IMR-90 (cell line): ENCODE data around the gene ATG7. TPM values are rescaled to one million over a fixed set of nuclear protein-coding genes. Genes with fewer than 3 reads are reported as not detected.

Source experiments
- ATAC-seq: fragments of 200-7000 bp; cut with Tn5 transposase; 2 replicates; pipeline ENCODE4 v1.9.1; 2020; ENCODE audit warnings: low read depth, mild to moderate bottlenecking, moderate library complexity
- BruUV-seq: library from RNA; stranded (reverse); fragments of 400-500 nt; replicated peaks from 2 replicates; lab custom pipeline; 2021; lab: Mats Ljungman, UMichigan
- CTCF ChIA-PET: fragments of 300-600 bp; formaldehyde crosslinking; extraction: SDS; loops from one replicate; lab custom pipeline; 2021; ENCODE audit warnings: antibody characterized with exemption; lab: Yijun Ruan, JAX
- POLR2A ChIA-PET: fragments of 300-600 bp; sonication (Branson Sonifier 250); formaldehyde crosslinking; loops from one replicate; lab custom pipeline; 2022; ENCODE audit warnings: antibody characterized with exemption; ENCODE audit not compliant: unreplicated experiment; lab: Charles Lee
- DNase-seq: peaks from one replicate; pipeline ENCODE4 v3.0.0; 2013
- H2AFZ ChIP-seq: replicated peaks from 2 replicates; pipeline ENCODE3; 2013; ENCODE audit warnings: low read length, mild to moderate bottlenecking; ENCODE audit not compliant: poor library complexity
- H2AK5ac ChIP-seq: 2 replicates; pipeline ENCODE4 v1.6.1; 2013; ENCODE audit warnings: low read depth, low read length, inconsistent platforms
- H2AK9ac ChIP-seq: replicated peaks from 2 replicates; pipeline ENCODE3; 2013; ENCODE audit warnings: mild to moderate bottlenecking, low read depth, low read length, moderate library complexity; ENCODE audit not compliant: poor library complexity
- H2BK120ac ChIP-seq: 2 replicates; pipeline ENCODE4 v1.6.1; 2013; ENCODE audit warnings: low read depth, low read length, inconsistent platforms
- H2BK15ac ChIP-seq: 3 replicates; pipeline ENCODE4 v1.6.1; 2013; ENCODE audit warnings: low read depth, low read length, inconsistent platforms
- H2BK20ac ChIP-seq: 2 replicates; pipeline ENCODE4 v1.6.1; 2013; ENCODE audit warnings: low read depth, mild to moderate bottlenecking, inconsistent platforms, low read length, moderate library complexity
- H2BK5ac ChIP-seq: 2 replicates; pipeline ENCODE4 v1.6.1; 2013; ENCODE audit warnings: mild to moderate bottlenecking, low read depth, low read length, inconsistent platforms; ENCODE audit not compliant: poor library complexity, severe bottlenecking
- H3K14ac ChIP-seq: replicated peaks from 2 replicates; pipeline ENCODE4 v1.6.1; 2013; ENCODE audit warnings: low read depth, low read length, inconsistent platforms
- H3K18ac ChIP-seq: 2 replicates; pipeline ENCODE4 v1.6.1; 2013; ENCODE audit warnings: low read depth, low read length, control low read depth
- H3K23ac ChIP-seq: 2 replicates; pipeline ENCODE4 v1.6.1; 2013; ENCODE audit warnings: low read depth, low read length, inconsistent platforms
- H3K27ac ChIP-seq: 2 replicates; pipeline ENCODE4 v1.5.1; 2013; ENCODE audit warnings: mild to moderate bottlenecking, control low read depth, low read length; ENCODE audit not compliant: insufficient read depth
- H3K27me3 ChIP-seq: 2 replicates; pipeline ENCODE4 v1.6.1; 2013; ENCODE audit warnings: low read length; ENCODE audit not compliant: control insufficient read depth, insufficient read depth
- H3K36me3 ChIP-seq: 2 replicates; pipeline ENCODE4 v1.6.1; 2013; ENCODE audit warnings: low read length, mixed read lengths; ENCODE audit not compliant: control insufficient read depth, insufficient read depth
- H3K4ac ChIP-seq: 2 replicates; pipeline ENCODE4 v1.6.1; 2013; ENCODE audit warnings: low read depth, low read length, inconsistent platforms
- H3K4me1 ChIP-seq: 2 replicates; pipeline ENCODE4 v1.6.1; 2013; ENCODE audit warnings: low read length, mixed read lengths; ENCODE audit not compliant: control insufficient read depth, insufficient read depth
- H3K4me2 ChIP-seq: 2 replicates; pipeline ENCODE4 v1.6.1; 2013; ENCODE audit warnings: low read depth, mild to moderate bottlenecking, control low read depth, low read length, moderate library complexity
- H3K4me3 ChIP-seq: 2 replicates; pipeline ENCODE4 v1.5.1; 2013; ENCODE audit warnings: low read depth, mild to moderate bottlenecking, control low read depth, low read length, moderate library complexity; ENCODE audit not compliant: insufficient read depth
- H3K56ac ChIP-seq: 2 replicates; pipeline ENCODE4 v1.6.1; 2013; ENCODE audit warnings: low read length, inconsistent platforms; ENCODE audit not compliant: insufficient read depth; ENCODE audit errors: extremely low read depth
- H3K79me1 ChIP-seq, 2 experiments: 2 replicates each; pipeline ENCODE4 v1.6.1; 2013; ENCODE audit warnings: low read length in 2 of 2, inconsistent platforms in 1 of 2, low read depth in 1 of 2
- H3K9ac ChIP-seq: 2 replicates; pipeline ENCODE4 v1.6.1; 2013; ENCODE audit warnings: low read depth, low read length, control low read depth
- H3K9me1 ChIP-seq: 2 replicates; pipeline ENCODE4 v1.6.1; 2013; ENCODE audit warnings: low read length, inconsistent platforms; ENCODE audit not compliant: insufficient read depth
- H3K9me3 ChIP-seq: 2 replicates; pipeline ENCODE4 v1.6.1; 2013; ENCODE audit warnings: low read length; ENCODE audit not compliant: control insufficient read depth, insufficient read depth
- H4K20me1 ChIP-seq: 2 replicates; pipeline ENCODE4 v1.6.1; 2013; ENCODE audit warnings: low read length, inconsistent platforms; ENCODE audit not compliant: insufficient read depth
- H4K5ac ChIP-seq: 2 replicates; pipeline ENCODE4 v1.6.1; 2013; ENCODE audit warnings: mild to moderate bottlenecking, low read depth, low read length, control low read depth
- H4K8ac ChIP-seq, 2 experiments: 2 replicates each; pipeline ENCODE4 v1.6.1; 2013; ENCODE audit warnings: low read depth in 2 of 2, low read length in 2 of 2, control low read depth in 1 of 2, inconsistent platforms in 1 of 2
- H4K91ac ChIP-seq: 2 replicates; pipeline ENCODE4 v1.6.1; 2013; ENCODE audit warnings: low read depth, low read length, inconsistent platforms; ENCODE audit not compliant: insufficient read depth
- BHLHE40 ChIP-seq: fragments of 150-350 bp; IDR thresholded peaks from 2 replicates; pipeline ENCODE4 v1.6.1; 2016; ENCODE audit warnings: mild to moderate bottlenecking, low read depth, low read length
- CHD1 ChIP-seq: IDR thresholded peaks from 2 replicates; pipeline ENCODE4 v1.6.1; 2012; ENCODE audit warnings: low read depth, low read length, improper control_type of control experiment
- FOS ChIP-seq: fragments of 150-350 bp; IDR thresholded peaks from 2 replicates; pipeline ENCODE4 v1.6.1; 2016; ENCODE audit warnings: low read depth, low read length
- MAZ ChIP-seq: IDR thresholded peaks from 2 replicates; pipeline ENCODE4 v1.6.1; 2012; ENCODE audit warnings: low read depth, mild to moderate bottlenecking, low read length, improper control_type of control experiment, moderate library complexity, borderline replicate concordance
- RAD21 ChIP-seq: IDR thresholded peaks from 2 replicates; pipeline ENCODE4 v1.6.1; 2012; ENCODE audit warnings: low read length, improper control_type of control experiment
- RCOR1 ChIP-seq: IDR thresholded peaks from 2 replicates; pipeline ENCODE4 v1.6.1; 2012; ENCODE audit warnings: mild to moderate bottlenecking, low read length, improper control_type of control experiment; ENCODE audit not compliant: insufficient replicate concordance
- RFX5 ChIP-seq: IDR thresholded peaks from 2 replicates; pipeline ENCODE4 v1.8.0; 2012; ENCODE audit warnings: low read depth, mild to moderate bottlenecking, low read length, moderate library complexity
- SMC3 ChIP-seq: fragments of 150-350 bp; IDR thresholded peaks from 2 replicates; pipeline ENCODE4 v1.6.1; 2016; ENCODE audit warnings: low read depth, mild to moderate bottlenecking, antibody characterized with exemption, low read length, moderate library complexity
- WGBS, 2 experiments: methylation state at CpG; one replicate each; pipeline versions ENCODE4 v1.1.5 to v1.1.7; 2013; ENCODE audit warnings: missing lambda C conversion rate in 2 of 2; ENCODE audit not compliant: insufficient read length in 1 of 2; ENCODE audit errors: extremely low coverage in 2 of 2; 5-methylcytosine and 5-hydroxymethylcytosine counted together
- dilution Hi-C: fragments of 300-500 bp; cut with HindIII; formaldehyde crosslinking; loops from one replicate; pipeline ENCODE4 v1.14.3; 2018; ENCODE audit warnings: low sequenced_read_pairs; ENCODE audit not compliant: unreplicated experiment
- in situ Hi-C: fragments of 300-500 bp; cut with MboI; formaldehyde crosslinking; loops from 3 replicates; pipeline ENCODE4 v1.14.3; 2019; ENCODE audit warnings: low sequenced_read_pairs, inconsistent platforms, mixed read lengths
- intact Hi-C: fragments of 100-400 bp; cut with micrococcal nuclease; formaldehyde crosslinking; loops from 2 replicates; pipeline ENCODE4 v1.10.0; 2022
- polyA plus RNA-seq, 3 experiments: library from polyadenylated mRNA; depleted of rRNA; stranded (reverse); fragments of >200 nt; gene quantifications; 2 replicates each; pipeline ENCODE4 v1.2.3, GENCODE V29; 2012; ENCODE audit warnings: low replicate concordance in 1 of 3
- total RNA-seq: library from RNA; depleted of rRNA; stranded (reverse); fragments of >200 nt; gene quantifications from 2 replicates; pipeline ENCODE4 v1.2.3, GENCODE V29; 2012
- TF ChIP-seq, protein P1 (sequence below): fragments of 150-350 bp; IDR thresholded peaks from 2 replicates; pipeline ENCODE4 v1.6.1; 2016; ENCODE audit warnings: low read depth, mild to moderate bottlenecking, low read length, moderate library complexity, borderline replicate concordance
- TF ChIP-seq, protein P2 (sequence below): conservative IDR thresholded peaks from 2 replicates; pipeline ENCODE4 v1.5.1; 2012; ENCODE audit warnings: mild to moderate bottlenecking, low read depth, low read length, improper control_type of control experiment
- TF ChIP-seq, protein P3 (sequence below): fragments of 150-350 bp; IDR thresholded peaks from 2 replicates; pipeline ENCODE4 v1.6.1; 2017; ENCODE audit warnings: mild to moderate bottlenecking, antibody characterized with exemption, low read length, low read depth

The ATG7 gene
- total and polyA plus RNA-seq, 2 of the 4 experiments (the other 2 are of a cell fraction), result 15.6 to 51.4 TPM

DNA sequence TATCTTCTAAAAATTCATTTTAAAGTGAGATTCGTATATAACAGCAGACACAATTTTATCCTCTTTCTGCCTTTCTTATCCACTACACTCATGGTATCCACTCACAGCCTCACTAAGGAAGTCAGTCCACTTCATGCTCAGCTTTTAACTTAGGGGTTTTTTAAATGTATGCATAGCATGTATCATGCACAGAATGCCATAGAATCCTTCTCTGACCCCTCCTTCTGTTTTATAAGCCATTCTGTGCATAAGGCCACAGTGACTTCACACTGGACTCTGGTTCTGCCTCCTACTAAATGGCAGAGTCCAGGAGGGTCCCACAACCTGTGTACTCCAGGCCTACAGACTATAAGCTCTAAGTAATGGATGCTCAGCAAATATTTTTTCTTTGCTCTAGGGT is 129.2 kb downstream of the ATG7 start:
- H2AK9ac ChIP-seq, result no peak overlapping the region
- H3K79me1 ChIP-seq, result no peaks in the 10 kb centered on the region; a peak in 1 of 4 replicates
- H2BK15ac ChIP-seq, result no peak overlapping the region
- H3K4me1 ChIP-seq, result no peaks in the 10 kb centered on the region
- H3K56ac ChIP-seq, result no peak overlapping the region
- H3K9ac ChIP-seq, result no peak overlapping the region
- in situ Hi-C loops, result no loop called here
- ATAC-seq, result no peak
- no peak overlapping the region for H3K23ac ChIP-seq
- no peaks in the 10 kb centered on the region for H4K20me1 ChIP-seq
- DNase-seq, result no peak
- H3K27me3 ChIP-seq, result no peaks in the 10 kb centered on the region
- no peak overlapping the region for H3K4me3 ChIP-seq
- ChIA-PET CTCF (no interaction called here), POLR2A (no interaction called here)
- H3K9me3 ChIP-seq, result 0 out of 2 replicates have a peak, but pooled peaks cover 3% of the 10 kb centered on the region
- intact Hi-C loops, result no loop called here
- no peak overlapping the region for H3K14ac ChIP-seq
- TF ChIP-seq MAZ (no peak), RFX5 (no peak), BHLHE40 (no peak), RCOR1 (no peak), SMC3 (no peak), CHD1 (no peak), RAD21 (no peak), FOS (no peak)
- TF ChIP-seq, protein P1, sequence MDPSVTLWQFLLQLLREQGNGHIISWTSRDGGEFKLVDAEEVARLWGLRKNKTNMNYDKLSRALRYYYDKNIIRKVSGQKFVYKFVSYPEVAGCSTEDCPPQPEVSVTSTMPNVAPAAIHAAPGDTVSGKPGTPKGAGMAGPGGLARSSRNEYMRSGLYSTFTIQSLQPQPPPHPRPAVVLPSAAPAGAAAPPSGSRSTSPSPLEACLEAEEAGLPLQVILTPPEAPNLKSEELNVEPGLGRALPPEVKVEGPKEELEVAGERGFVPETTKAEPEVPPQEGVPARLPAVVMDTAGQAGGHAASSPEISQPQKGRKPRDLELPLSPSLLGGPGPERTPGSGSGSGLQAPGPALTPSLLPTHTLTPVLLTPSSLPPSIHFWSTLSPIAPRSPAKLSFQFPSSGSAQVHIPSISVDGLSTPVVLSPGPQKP, result no peak
- TF ChIP-seq, protein P2, sequence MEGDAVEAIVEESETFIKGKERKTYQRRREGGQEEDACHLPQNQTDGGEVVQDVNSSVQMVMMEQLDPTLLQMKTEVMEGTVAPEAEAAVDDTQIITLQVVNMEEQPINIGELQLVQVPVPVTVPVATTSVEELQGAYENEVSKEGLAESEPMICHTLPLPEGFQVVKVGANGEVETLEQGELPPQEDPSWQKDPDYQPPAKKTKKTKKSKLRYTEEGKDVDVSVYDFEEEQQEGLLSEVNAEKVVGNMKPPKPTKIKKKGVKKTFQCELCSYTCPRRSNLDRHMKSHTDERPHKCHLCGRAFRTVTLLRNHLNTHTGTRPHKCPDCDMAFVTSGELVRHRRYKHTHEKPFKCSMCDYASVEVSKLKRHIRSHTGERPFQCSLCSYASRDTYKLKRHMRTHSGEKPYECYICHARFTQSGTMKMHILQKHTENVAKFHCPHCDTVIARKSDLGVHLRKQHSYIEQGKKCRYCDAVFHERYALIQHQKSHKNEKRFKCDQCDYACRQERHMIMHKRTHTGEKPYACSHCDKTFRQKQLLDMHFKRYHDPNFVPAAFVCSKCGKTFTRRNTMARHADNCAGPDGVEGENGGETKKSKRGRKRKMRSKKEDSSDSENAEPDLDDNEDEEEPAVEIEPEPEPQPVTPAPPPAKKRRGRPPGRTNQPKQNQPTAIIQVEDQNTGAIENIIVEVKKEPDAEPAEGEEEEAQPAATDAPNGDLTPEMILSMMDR, result no peak
- TF ChIP-seq, protein P3, sequence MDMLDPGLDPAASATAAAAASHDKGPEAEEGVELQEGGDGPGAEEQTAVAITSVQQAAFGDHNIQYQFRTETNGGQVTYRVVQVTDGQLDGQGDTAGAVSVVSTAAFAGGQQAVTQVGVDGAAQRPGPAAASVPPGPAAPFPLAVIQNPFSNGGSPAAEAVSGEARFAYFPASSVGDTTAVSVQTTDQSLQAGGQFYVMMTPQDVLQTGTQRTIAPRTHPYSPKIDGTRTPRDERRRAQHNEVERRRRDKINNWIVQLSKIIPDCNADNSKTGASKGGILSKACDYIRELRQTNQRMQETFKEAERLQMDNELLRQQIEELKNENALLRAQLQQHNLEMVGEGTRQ, result no peak
- H3K4ac ChIP-seq, result no peak overlapping the region
- no peak overlapping the region for H4K8ac ChIP-seq
- no peak overlapping the region for H2AFZ ChIP-seq
- BruUV-seq, result no TSS peak
- no peak overlapping the region for H2BK5ac ChIP-seq
- H2BK120ac ChIP-seq, result no peak overlapping the region
- H4K5ac ChIP-seq, result no peak overlapping the region
- no peak overlapping the region for H4K91ac ChIP-seq
- no peak overlapping the region for H2BK20ac ChIP-seq
- dilution Hi-C loops, result no loop called here
- H2AK5ac ChIP-seq, result no peak overlapping the region
- H3K27ac ChIP-seq, result no peak overlapping the region
- no peak overlapping the region for H3K18ac ChIP-seq
- H3K4me2 ChIP-seq, result no peak overlapping the region
- H3K36me3 ChIP-seq, result no peaks in the 10 kb centered on the region
- no CpG with 5 or more reads among the region's 1 CpG for WGBS, 2 experiments
- no peaks in the 10 kb centered on the region for H3K9me1 ChIP-seq
